Activated CD8-positive, alpha-beta memory T cell treated with anti-CD3 and anti-CD28 coated beads for 1 hour (primary cell): ENCODE measurements around the gene C1QL4.
"Not testable (repeated sequence)": the region's sequence is repeated elsewhere in the genome, so short reads cannot be mapped to it uniquely, and the experiment has no call there.

ENCODE experiments used
- DNase-seq, 2 donors: peaks; one replicate each; pipeline ENCODE4 v3.0.0-alpha.2; 2020; ENCODE audit warnings: low read depth in 1 of 2; ENCODE audit errors: extremely low read depth in 1 of 2

Gene C1QL4

DNA sequence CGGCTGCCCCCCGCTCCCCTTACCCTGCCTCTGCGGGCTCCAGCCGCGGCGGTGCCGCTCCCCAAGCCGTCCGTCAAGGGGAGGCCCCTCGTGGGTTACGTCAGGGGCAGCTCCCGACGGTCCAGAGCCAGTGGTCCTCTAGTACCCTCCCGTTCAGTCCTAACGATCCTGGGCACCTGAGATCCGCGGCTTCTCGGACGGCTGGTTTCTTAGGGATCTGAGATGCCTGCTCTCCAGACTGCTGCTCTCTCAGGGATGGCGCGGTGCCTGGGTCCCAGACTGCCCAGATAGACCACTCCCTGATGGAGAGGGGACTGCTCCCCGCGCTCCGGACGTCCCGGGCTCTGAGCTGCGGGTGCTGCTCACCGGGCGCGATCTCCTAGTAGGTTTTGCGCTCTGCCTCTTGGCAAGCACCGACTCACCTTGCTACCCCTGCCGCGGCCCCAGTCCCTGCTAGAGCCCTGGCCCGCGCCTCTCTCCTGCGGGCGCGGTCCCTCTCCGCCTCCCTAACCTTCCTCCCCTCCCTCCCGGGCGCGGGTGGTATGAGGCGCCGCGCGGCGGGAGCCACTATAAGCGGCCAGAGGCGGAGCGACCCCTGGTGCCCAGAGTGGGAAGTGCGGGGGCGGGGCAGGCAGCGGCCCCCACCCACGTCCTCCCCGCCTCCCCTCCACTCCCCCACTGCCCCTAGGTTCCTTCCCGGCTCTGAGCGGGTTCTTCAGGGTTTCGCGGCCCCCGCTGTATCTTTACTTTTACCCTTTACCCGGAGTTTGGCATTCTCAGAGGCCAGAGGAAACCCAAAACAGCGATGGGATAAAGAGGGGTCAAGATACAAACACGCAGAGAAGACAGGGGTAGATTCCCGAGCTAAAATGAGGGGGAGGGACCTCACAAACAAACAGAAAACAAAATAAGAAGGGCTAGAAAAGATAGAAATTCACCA lies at the start of gene C1QL4:
Gene C1QL4, minus strand, starts transcription at position 544 of the 940 bp plus-strand sequence. CDS start 711 bp downstream, outside the sequence.
- DNase-seq = peak; percentile 70 to 87

DNA sequence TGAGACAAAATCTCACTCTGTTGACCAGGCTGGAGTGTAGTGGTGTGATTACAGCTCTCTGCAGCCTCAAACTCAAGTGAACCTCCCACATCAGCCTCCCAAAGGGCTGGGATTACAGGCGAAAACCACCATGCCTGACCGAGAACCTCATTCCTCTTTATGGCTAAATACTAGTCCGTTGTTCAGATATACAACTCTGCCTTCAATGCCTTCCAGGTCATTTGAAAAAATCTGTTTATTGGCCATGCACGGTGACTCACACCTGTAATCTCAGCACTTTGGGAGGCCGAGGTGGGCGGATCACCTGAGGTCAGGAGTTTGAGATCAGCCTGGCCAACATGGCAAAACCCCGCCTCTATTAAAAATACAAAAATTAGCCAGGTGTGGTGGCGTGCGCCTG lies 43.2 kb upstream of the C1QL4 start:
- not testable (repeated sequence) for DNase-seq

- no peak for DNase-seq
Observed at GRCh38 chr12:49377386-49377785, 40.4 kb upstream of the C1QL4 start.

DNA sequence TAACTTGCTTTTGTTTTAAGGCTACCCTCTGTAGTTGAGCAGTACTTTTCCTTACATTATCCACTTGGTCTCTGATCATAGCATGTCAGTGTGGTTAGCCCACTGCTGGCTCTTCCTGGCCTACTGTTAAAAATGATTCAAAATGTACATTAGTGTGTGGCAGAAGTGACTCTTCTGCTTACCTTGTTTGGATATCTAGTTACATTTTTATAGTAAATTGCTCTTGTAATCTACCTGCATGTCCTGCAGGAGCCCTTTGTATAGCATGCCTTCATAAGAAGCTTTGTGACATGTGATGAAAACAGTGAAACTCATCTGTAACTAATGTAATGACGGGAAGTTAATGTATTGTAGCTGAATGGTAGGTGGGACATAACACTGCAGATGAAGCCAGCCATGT lies 38.4 kb upstream of the C1QL4 start:
- DNase-seq = no peak

DNA sequence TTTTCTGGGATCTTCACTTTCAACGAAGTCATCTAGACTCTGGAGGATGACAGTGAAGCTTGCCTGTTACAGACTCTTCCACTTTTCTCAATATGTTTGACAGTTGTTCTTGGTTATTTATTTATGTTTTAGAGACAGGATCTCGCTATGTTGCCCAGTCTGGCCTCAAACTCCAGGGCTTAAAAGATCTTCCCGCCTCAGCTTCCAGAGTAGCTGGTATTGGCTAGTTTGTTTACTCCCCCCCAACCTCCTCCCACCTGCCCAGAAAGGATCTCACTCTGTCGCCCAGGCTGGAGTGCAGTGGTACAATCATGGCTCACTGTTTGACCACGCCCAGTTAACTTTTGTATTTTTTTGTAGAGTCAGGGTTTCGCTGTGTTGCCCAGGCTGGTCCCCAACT lies 33.6 kb upstream of the C1QL4 start:
- DNase-seq = no peak

DNA sequence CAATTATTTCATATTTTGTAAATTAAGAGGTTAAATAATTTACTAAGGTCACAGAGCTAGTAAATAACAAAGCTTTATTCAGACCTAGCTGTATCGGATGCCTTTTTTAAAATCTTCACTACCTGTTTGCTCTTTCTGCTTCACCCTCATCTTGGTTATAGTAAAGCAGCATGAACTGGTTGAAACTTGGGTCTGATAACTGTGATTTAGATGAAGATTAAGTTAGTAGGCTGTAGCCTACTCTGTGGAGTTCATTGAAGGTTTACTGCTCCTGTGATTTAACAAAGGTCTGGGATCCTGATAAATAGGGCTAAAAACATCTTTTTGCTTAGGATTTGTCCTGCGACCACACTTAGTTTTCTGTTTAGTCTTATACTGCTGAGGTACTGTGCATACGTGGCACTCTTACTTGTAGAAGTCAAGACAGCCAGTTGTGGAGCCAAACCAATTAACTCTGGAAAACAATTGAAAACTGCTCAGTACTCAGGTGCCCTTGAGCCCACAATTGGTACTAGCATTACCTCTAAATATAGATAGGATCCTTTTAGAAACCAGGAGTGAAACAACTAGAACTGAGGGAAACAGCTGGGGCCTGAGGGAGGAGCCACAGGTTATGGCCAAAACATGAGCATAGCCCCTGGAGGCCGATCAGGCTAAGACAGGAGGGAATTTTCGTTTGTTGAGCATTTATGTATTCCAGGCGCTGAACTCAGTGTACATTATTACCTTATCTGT lies 32.6 kb upstream of the C1QL4 start:
- no peak for DNase-seq

DNA sequence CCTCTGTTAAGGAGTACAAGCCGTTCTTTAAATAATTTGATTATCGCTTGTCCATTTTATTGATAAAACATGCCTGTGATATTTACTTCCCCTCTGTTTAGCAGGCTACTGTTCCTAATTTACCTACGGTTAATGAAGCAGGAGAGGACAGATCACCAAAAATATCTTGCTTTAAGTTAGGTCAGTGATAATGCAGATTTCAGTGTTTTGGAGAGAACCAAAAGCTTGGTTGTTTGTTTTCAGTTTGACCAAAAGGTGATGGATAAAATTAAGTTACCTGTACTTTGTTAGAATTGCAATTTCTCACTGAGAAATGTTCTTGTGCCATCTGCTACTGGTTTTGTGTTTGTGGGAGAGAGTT lies 31.2 kb upstream of the C1QL4 start:
- no peak for DNase-seq

DNA sequence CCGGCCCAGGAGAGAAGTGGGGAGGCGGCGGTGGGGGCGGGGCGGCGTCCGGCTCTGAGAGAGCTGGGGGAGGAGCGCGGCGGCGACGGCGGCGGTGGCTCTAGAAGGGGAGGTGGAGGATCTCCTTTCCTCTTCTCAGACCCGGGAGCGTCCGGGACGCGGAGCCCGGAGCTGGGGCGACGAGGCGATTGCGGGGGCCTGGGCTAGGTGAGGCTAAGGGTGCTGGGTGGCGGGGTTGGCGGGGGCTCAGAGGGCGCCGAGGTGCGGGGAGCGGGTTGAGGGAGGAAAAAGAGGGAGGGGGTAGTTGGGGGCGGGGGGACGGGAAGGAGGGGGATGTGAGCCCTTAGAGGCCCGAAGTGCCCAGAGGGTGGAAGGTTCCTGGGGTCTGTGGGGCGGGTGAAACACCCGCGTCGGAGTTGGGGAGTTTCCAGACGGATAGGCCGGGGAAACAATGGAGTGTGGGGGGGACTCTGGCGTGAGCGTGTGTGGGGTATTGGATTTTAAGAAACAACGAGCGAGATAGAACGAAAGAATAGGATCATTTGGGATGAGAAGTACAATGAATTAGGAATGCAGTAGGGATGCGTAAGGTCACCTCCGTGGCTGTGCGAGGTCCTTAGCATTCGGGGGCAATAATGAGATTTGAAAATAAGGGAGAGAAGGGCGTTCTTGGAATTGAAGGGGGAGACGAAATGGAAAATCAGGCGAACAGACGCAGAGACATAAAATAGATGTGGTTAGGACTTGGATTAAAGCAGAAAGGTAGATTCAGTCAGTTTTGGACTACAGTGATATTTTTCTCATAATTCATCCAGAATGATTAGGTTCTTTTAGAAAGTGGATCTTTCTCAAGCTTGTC lies 30.6 kb upstream of the C1QL4 start, which contains the start of gene SPATS2:
Gene SPATS2, plus strand, starts transcription at position 82 of the 859 bp plus-strand sequence. CDS start 93,551 bp downstream, outside the sequence.
- no peak for DNase-seq

GRCh38 chr12:49366652-49367380 lies 29.8 kb upstream of the C1QL4 start:
- DNase-seq = peak; percentile 53 to 76

- DNase-seq = no peak
Observed at GRCh38 chr12:49366096-49366651, 29.2 kb upstream of the C1QL4 start.

DNA sequence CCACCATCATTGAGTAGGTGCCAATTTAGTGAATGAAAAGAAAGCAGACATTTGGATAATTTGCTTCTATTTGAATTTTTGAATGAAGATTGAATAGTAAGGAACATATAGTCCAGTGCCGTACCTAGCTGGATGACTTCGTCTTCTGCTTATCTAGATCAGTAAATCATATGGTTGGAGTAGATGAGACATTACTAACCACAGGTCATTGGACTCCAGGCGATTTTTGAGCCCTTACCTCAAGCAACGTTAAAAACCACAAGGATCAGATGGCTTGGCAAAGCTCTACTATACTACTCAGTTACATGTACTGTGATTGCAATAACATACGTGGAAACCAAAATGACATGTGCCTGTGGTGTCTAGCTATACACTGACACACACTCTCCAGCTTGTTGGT lies 28.6 kb upstream of the C1QL4 start:
- no peak for DNase-seq

DNA sequence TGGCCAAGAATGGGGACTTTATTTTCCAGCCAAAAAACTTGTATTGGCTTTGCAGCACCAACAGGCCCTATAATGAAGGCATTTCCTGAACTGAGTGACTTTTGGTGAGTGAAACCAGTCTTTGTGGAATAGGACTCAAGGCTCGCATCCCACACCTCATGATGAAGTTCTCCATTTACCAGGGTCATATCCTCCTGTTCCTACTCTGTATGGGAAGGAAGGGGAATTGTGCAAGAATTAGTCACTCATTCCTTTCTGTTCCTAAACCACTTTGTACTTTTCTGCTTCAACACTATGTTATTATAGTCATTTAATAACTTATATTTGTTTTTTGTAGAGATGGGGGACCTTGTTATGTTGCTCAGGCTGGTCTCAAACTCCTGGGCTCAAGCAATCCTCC lies 28.0 kb upstream of the C1QL4 start:
- DNase-seq = no peak

- no peak for DNase-seq
Observed at GRCh38 chr12:49362077-49362476, 25.1 kb upstream of the C1QL4 start.

- DNase-seq = no peak
Observed at GRCh38 chr12:49359671-49360070, 22.7 kb upstream of the C1QL4 start.

DNA sequence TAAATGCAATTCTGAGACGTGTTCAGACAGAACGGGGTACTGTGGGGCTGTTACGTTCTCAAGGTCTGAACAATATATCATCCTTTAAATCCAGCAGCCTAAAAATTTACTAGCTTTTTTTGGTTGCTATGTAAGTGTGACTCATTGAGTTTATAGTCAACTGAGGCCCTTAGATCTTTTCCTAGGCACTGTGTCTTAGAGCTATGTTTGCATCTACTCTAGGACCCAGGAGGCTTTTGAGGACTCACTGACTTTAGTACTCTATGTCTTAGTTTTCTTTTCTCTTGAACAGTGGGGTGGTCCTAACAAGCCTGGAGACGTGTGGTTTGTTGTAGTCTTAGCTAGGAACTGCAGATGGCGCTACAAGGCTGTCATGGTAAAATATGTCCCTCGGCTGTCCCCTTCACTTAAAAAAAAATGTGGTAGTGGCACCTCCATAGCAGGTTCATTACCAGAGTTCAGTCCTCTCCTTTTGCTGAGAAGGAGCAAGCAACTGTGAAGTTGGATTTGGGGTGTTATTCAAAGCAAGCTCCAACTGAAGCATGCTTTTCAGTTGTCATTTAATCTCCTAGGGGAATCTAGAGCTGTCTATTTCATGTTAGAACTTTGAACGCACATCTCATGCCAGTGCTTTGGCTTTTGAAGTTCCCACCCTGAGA lies 21.6 kb upstream of the C1QL4 start:
- DNase-seq = no peak

GRCh38 chr12:49357103-49357678 lies 20.2 kb upstream of the C1QL4 start:
- no peak for DNase-seq

DNA sequence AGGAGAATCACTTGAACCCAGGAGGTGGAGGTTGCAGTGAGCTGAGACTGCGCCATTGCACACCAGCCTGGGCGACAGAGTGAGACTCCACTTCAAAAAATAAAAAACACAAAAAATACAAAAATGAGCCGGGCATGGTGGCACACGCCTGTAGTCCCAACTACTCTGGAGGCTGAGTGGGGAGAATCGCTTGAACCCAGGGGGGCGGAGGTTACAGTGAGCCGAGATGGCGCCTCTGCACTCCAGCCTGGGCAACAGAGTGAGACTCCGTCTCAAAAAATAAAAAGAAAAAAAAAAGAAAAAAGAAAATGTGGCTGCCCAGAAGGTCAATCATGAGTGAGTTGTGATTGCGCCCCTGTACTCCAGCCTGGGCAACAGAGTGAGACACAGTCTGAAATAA lies 18.9 kb upstream of the C1QL4 start:
- no peak for DNase-seq

DNA sequence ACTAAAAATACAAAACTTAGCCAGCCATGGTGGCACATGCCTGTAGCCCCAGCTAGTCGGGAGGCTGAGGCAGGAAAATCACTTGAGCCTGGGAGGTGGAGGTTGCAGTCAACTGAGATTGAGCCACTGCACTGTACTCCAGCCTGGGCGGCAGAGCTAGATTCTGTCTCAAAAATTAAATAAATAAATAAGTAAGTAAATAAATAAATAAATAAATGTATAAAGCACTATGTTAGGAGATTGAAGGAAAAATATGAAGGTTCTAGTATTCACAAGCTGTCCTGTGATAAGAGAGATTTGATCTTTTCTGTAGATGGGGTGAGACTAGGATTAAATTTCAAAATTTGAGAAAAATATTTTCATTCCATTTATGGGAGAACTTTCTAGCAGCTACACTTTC lies 15.4 kb upstream of the C1QL4 start:
- no peak for DNase-seq

GRCh38 chr12:49349266-49349665 lies 12.3 kb upstream of the C1QL4 start:
- no peak for DNase-seq
